Fibroblast of skin of right biceps (primary cell): ENCODE measurements around the gene RASGRF1.
"Not testable (repeated sequence)": the region's sequence is repeated elsewhere in the genome, so short reads cannot be mapped to it uniquely, and the experiment has no call there.

Source experiments
- DNase-seq: peaks from one replicate; pipeline ENCODE4 v3.0.0-alpha.2; 2013

Gene RASGRF1

GRCh38 chr15:79035814-79036213 lies 54.8 kb downstream of the RASGRF1 start:
- no peak for DNase-seq

- DNase-seq: no peak
Observed at GRCh38 chr15:79035111-79035601, 55.4 kb downstream of the RASGRF1 start.

- DNase-seq: no peak
Observed at GRCh38 chr15:79034284-79034683, 56.3 kb downstream of the RASGRF1 start.

- DNase-seq: no peak
Observed at GRCh38 chr15:79032656-79033055, 57.9 kb downstream of the RASGRF1 start.

- DNase-seq: no peak
Observed at GRCh38 chr15:79031821-79032220, 58.8 kb downstream of the RASGRF1 start.

- no peak for DNase-seq
Observed at GRCh38 chr15:79031201-79031600, 59.4 kb downstream of the RASGRF1 start.

GRCh38 chr15:79030470-79030869 lies 60.1 kb downstream of the RASGRF1 start:
- no peak for DNase-seq

GRCh38 chr15:79028411-79028964 lies 62.1 kb downstream of the RASGRF1 start:
- DNase-seq: peak; percentile 34

- no peak for DNase-seq
Observed at GRCh38 chr15:79027532-79028410, 62.8 kb downstream of the RASGRF1 start.

- no peak for DNase-seq
Observed at GRCh38 chr15:79025802-79026201, 64.8 kb downstream of the RASGRF1 start.

- no peak for DNase-seq
Observed at GRCh38 chr15:79025201-79025600, 65.4 kb downstream of the RASGRF1 start.

GRCh38 chr15:79024493-79024892 lies 66.1 kb downstream of the RASGRF1 start:
- not testable (repeated sequence) for DNase-seq

- no peak for DNase-seq
Observed at GRCh38 chr15:79023918-79024317, 66.7 kb downstream of the RASGRF1 start.

GRCh38 chr15:79023546-79023890 lies 67.1 kb downstream of the RASGRF1 start:
- no peak for DNase-seq

GRCh38 chr15:79018960-79019359 lies 71.6 kb downstream of the RASGRF1 start:
- DNase-seq: no peak

- no peak for DNase-seq
Observed at GRCh38 chr15:79017953-79018352, 72.6 kb downstream of the RASGRF1 start.

- DNase-seq: no peak
Observed at GRCh38 chr15:79016527-79017170, 73.9 kb downstream of the RASGRF1 start.

GRCh38 chr15:79015416-79015815 lies 75.2 kb downstream of the RASGRF1 start:
- no peak for DNase-seq

GRCh38 chr15:79010278-79010677 lies 80.3 kb downstream of the RASGRF1 start:
- DNase-seq: no peak

- DNase-seq: no peak
Observed at GRCh38 chr15:79009379-79009778, 81.2 kb downstream of the RASGRF1 start.

- no peak for DNase-seq
Observed at GRCh38 chr15:79008659-79009058, 81.9 kb downstream of the RASGRF1 start.

- peak; percentile 53 for DNase-seq
Observed at GRCh38 chr15:79007066-79007465, 83.5 kb downstream of the RASGRF1 start.

- no peak for DNase-seq
Observed at GRCh38 chr15:79006071-79006470, 84.5 kb downstream of the RASGRF1 start.

- peak; percentile 78 for DNase-seq
Observed at GRCh38 chr15:79004336-79004735, 86.2 kb downstream of the RASGRF1 start.
